Urinary bladder (tissue), 4 donors: Measurements from ENCODE around the gene DCAF15. TPM values are rescaled to one million over a fixed set of nuclear protein-coding genes. Genes with fewer than 3 reads are reported as not detected.

Source experiments
- DNase-seq: peaks from one replicate; pipeline ENCODE4 v3.0.0-alpha.2; 2015; ENCODE audit errors: extremely low spot score
- H3K27ac ChIP-seq: one replicate; pipeline ENCODE4 v1.5.1; 2013; ENCODE audit warnings: low read depth, mild to moderate bottlenecking, moderate library complexity
- H3K36me3 ChIP-seq: one replicate; pipeline ENCODE4 v1.6.1; 2013; ENCODE audit warnings: mild to moderate bottlenecking, moderate library complexity; ENCODE audit not compliant: insufficient read depth
- H3K4me1 ChIP-seq: one replicate; pipeline ENCODE4 v1.6.1; 2013; ENCODE audit warnings: mild to moderate bottlenecking, moderate library complexity; ENCODE audit not compliant: insufficient read depth
- H3K4me3 ChIP-seq: one replicate; pipeline ENCODE4 v1.5.1; 2013; ENCODE audit warnings: low read depth, low read length
- WGBS: extraction: QIAGEN DNeasy Blood & Tissue Kit; methylation state at CpG from one replicate; pipeline ENCODE4 v1.1.7; 2013; 5-methylcytosine and 5-hydroxymethylcytosine counted together
- polyA plus RNA-seq: library from polyadenylated mRNA; stranded (reverse); fragments of 200-250 nt; gene quantifications from one replicate; pipeline ENCODE4 v1.2.3, GENCODE V29; 2013
- total RNA-seq: library from RNA; depleted of rRNA; stranded (reverse); fragments of >200 nt; gene quantifications from one replicate; pipeline ENCODE4 v1.2.3, GENCODE V29; 2014
- donor health status: healthy with polysubstance abuse.
- donor health status: healthy.

Gene DCAF15
- total and polyA plus RNA-seq, 2 donors: 6.6 to 26.0 TPM

- WGBS: 92% methylated on average over 15 of the region's 15 CpGs
- Histone ChIP-seq H3K27ac (no peak overlapping the region), H3K4me3 (no peak overlapping the region), H3K4me1 (no peaks in the 10 kb centered on the region), H3K36me3 (no peaks in the 10 kb centered on the region)
- no peak for DNase-seq
These were observed 28.0 kb downstream of the DCAF15 start for GRCh38 chr19:13980340-13980739.

- 94% methylated on average over 5 of the region's 5 CpGs for WGBS
- Histone ChIP-seq H3K36me3 (no peaks in the 10 kb centered on the region), H3K4me1 (no peaks in the 10 kb centered on the region), H3K27ac (no peak overlapping the region), H3K4me3 (no peak overlapping the region)
- no peak for DNase-seq
These were observed 28.7 kb downstream of the DCAF15 start for GRCh38 chr19:13981021-13981420.

- H3K36me3 ChIP-seq: no peaks in the 10 kb centered on the region
- WGBS: 85% methylated on average over 9 of the region's 9 CpGs
- no peak for DNase-seq
- no peak overlapping the region for H3K4me3 ChIP-seq
- H3K27ac ChIP-seq: no peak overlapping the region
- no peaks in the 10 kb centered on the region for H3K4me1 ChIP-seq
These were observed 29.2 kb downstream of the DCAF15 start for GRCh38 chr19:13981467-13981866.

- Histone ChIP-seq H3K4me3 (no peak overlapping the region), H3K4me1 (no peaks in the 10 kb centered on the region), H3K36me3 (no peaks in the 10 kb centered on the region), H3K27ac (no peak overlapping the region)
- no peak for DNase-seq
- WGBS: 97% methylated on average over 17 of the region's 17 CpGs
These were observed 29.7 kb downstream of the DCAF15 start for GRCh38 chr19:13981988-13982501.

- WGBS: 99% methylated on average over 9 of the region's 9 CpGs
- Histone ChIP-seq H3K36me3 (no peaks in the 10 kb centered on the region), H3K4me1 (no peaks in the 10 kb centered on the region), H3K4me3 (no peak overlapping the region), H3K27ac (no peak overlapping the region)
- no peak for DNase-seq
These were observed 30.5 kb downstream of the DCAF15 start for GRCh38 chr19:13982773-13983172.

GRCh38 chr19:13983213-13983889 lies 31.0 kb downstream of the DCAF15 start:
- Histone ChIP-seq H3K27ac (no peak overlapping the region), H3K36me3 (no peaks in the 10 kb centered on the region), H3K4me1 (no peaks in the 10 kb centered on the region), H3K4me3 (no peak overlapping the region)
- 84% methylated on average over 21 of the region's 21 CpGs for WGBS
- DNase-seq: no peak

GRCh38 chr19:13984186-13984585 lies 31.9 kb downstream of the DCAF15 start:
- DNase-seq: no peak
- no peak overlapping the region for H3K4me3 ChIP-seq
- H3K4me1 ChIP-seq: no peaks in the 10 kb centered on the region
- H3K36me3 ChIP-seq: no peaks in the 10 kb centered on the region
- H3K27ac ChIP-seq: no peak overlapping the region
- 73% methylated on average over 15 of the region's 15 CpGs for WGBS

- no peak overlapping the region for H3K27ac ChIP-seq
- no peaks in the 10 kb centered on the region for H3K36me3 ChIP-seq
- WGBS: 88% methylated on average over 25 of the region's 25 CpGs
- no peak overlapping the region for H3K4me3 ChIP-seq
- H3K4me1 ChIP-seq: no peaks in the 10 kb centered on the region
- no peak for DNase-seq
These were observed 32.8 kb downstream of the DCAF15 start for GRCh38 chr19:13984875-13985741.

GRCh38 chr19:13985771-13986347 lies 33.5 kb downstream of the DCAF15 start:
- Histone ChIP-seq H3K4me1 (no peaks in the 10 kb centered on the region), H3K36me3 (no peaks in the 10 kb centered on the region), H3K4me3 (no peak overlapping the region), H3K27ac (peak overlapping the region; percentile 46)
- 81% methylated on average over 10 of the region's 10 CpGs for WGBS
- no peak for DNase-seq

GRCh38 chr19:13986348-13986904 lies 34.1 kb downstream of the DCAF15 start:
- H3K27ac ChIP-seq: peak overlapping the region; percentile 72
- no peaks in the 10 kb centered on the region for H3K4me1 ChIP-seq
- no peaks in the 10 kb centered on the region for H3K36me3 ChIP-seq
- no peak for DNase-seq
- no peak overlapping the region for H3K4me3 ChIP-seq
- 25% methylated on average over 19 of the region's 19 CpGs for WGBS

GRCh38 chr19:13987101-13987890 lies 35.0 kb downstream of the DCAF15 start:
- Histone ChIP-seq H3K4me1 (no peaks in the 10 kb centered on the region), H3K27ac (peak overlapping the region; percentile 72), H3K36me3 (no peaks in the 10 kb centered on the region), H3K4me3 (no peak overlapping the region)
- no peak for DNase-seq
- 68% methylated on average over 17 of the region's 17 CpGs for WGBS

GRCh38 chr19:13989487-13989886 lies 37.2 kb downstream of the DCAF15 start:
- H3K4me3 ChIP-seq: no peak overlapping the region
- H3K36me3 ChIP-seq: no peaks in the 10 kb centered on the region
- 88% methylated on average over 7 of the region's 7 CpGs for WGBS
- H3K4me1 ChIP-seq: no peaks in the 10 kb centered on the region
- DNase-seq: no peak
- no peak overlapping the region for H3K27ac ChIP-seq

GRCh38 chr19:13990085-13990484 lies 37.8 kb downstream of the DCAF15 start:
- Histone ChIP-seq H3K4me1 (no peaks in the 10 kb centered on the region), H3K4me3 (no peak overlapping the region), H3K27ac (no peak overlapping the region), H3K36me3 (no peaks in the 10 kb centered on the region)
- no peak for DNase-seq
- 90% methylated on average over 8 of the region's 8 CpGs for WGBS
